COLO829 (cell line): Measurements from ENCODE around the gene KCNQ1.

Source experiments
- DNase-seq: peaks from one replicate; pipeline ENCODE4 v3.0.0; 2012; ENCODE audit warnings: low spot score

Gene KCNQ1

GRCh38 chr11:2747248-2748027, 302.6 kb downstream of the KCNQ1 start:
- no peak for DNase-seq

- DNase-seq, result no peak
Observed at GRCh38 chr11:2748061-2748813, 303.4 kb downstream of the KCNQ1 start.

- no peak for DNase-seq
Observed at GRCh38 chr11:2748814-2749554, 304.2 kb downstream of the KCNQ1 start.

- no peak for DNase-seq
Observed at GRCh38 chr11:2750101-2750681, 305.4 kb downstream of the KCNQ1 start.

GRCh38 chr11:2750682-2751522, 306.1 kb downstream of the KCNQ1 start:
- no peak for DNase-seq

- DNase-seq, result no peak
Observed at GRCh38 chr11:2751523-2752203, 306.9 kb downstream of the KCNQ1 start.

- no peak for DNase-seq
Observed at GRCh38 chr11:2752204-2752770, 307.5 kb downstream of the KCNQ1 start.

GRCh38 chr11:2752923-2753322, 308.1 kb downstream of the KCNQ1 start:
- no peak for DNase-seq

GRCh38 chr11:2754008-2754407, 309.2 kb downstream of the KCNQ1 start:
- no peak for DNase-seq

- DNase-seq, result no peak
Observed at GRCh38 chr11:2755071-2755470, 310.3 kb downstream of the KCNQ1 start.

GRCh38 chr11:2758751-2759150, 313.9 kb downstream of the KCNQ1 start:
- DNase-seq, result no peak

GRCh38 chr11:2759228-2760195, 314.7 kb downstream of the KCNQ1 start:
- no peak for DNase-seq

- no peak for DNase-seq
Observed at GRCh38 chr11:2760196-2760871, 315.5 kb downstream of the KCNQ1 start.

- no peak for DNase-seq
Observed at GRCh38 chr11:2761131-2762030, 316.6 kb downstream of the KCNQ1 start.

GRCh38 chr11:2762031-2762380, 317.2 kb downstream of the KCNQ1 start:
- DNase-seq, result no peak

- no peak for DNase-seq
Observed at GRCh38 chr11:2762451-2762850, 317.6 kb downstream of the KCNQ1 start.

- DNase-seq, result no peak
Observed at GRCh38 chr11:2763984-2764383, 319.2 kb downstream of the KCNQ1 start.

GRCh38 chr11:2765491-2765890, 320.7 kb downstream of the KCNQ1 start:
- no peak for DNase-seq
